Muscle of arm (tissue), 14 donors: ENCODE data around the gene FBXO11. TPM values are rescaled to one million over a fixed set of nuclear protein-coding genes. Genes with fewer than 3 reads are reported as not detected.
A peak's percentile ranks its signal among the peaks of the same experiment; 100 is the strongest.
"Not testable (repeated sequence)": the region's sequence is repeated elsewhere in the genome, so short reads cannot be mapped to it uniquely, and the experiment has no call there.

Source experiments
- DNase-seq: peaks from one replicate; pipeline ENCODE4 v3.0.0-alpha.2; 2013
- long read RNA-seq, 11 donors: transcript quantifications; one replicate each; lab custom pipeline, GENCODE V29; 2026
- polyA plus RNA-seq, 12 donors: library from polyadenylated mRNA; unstranded; fragments of 120-200 nt; gene quantifications; one replicate each; pipeline ENCODE4 v1.2.1, GENCODE V29; 2013; ENCODE audit not compliant: insufficient read length in 12 of 12

The FBXO11 gene
- polyA plus RNA-seq, result 10 to 100 TPM in 11 of 12 donors, not detected in 1; 35.4 to 83.9 (median 55.4) TPM
- long read RNA-seq, donor 1, partial matches to known transcripts, result 186 of 251 reads
- long read RNA-seq, donor 1, other reads (novel, unspliced or antisense), result 65 of 251 reads
- long read RNA-seq, donor 2, full-length matches to known transcripts, result 2 of 2 reads
- long read RNA-seq, donor 2, partial matches to known transcripts, result 0 of 2 reads
- long read RNA-seq, donor 2, other reads (novel, unspliced or antisense), result 0 of 2 reads
- long read RNA-seq, donor 3, full-length matches to known transcripts, result 4 of 4 reads
- long read RNA-seq, donor 3, partial matches to known transcripts, result 0 of 4 reads
- long read RNA-seq, donor 3, other reads (novel, unspliced or antisense), result 0 of 4 reads
- long read RNA-seq, donor 4, full-length matches to known transcripts, result 1 of 1 reads
- long read RNA-seq, donor 4, partial matches to known transcripts, result 0 of 1 reads
- long read RNA-seq, donor 4, other reads (novel, unspliced or antisense), result 0 of 1 reads
- long read RNA-seq, donor 5, full-length matches to known transcripts, result 6 of 6 reads
- long read RNA-seq, donor 5, partial matches to known transcripts, result 0 of 6 reads
- long read RNA-seq, donor 5, other reads (novel, unspliced or antisense), result 0 of 6 reads
- long read RNA-seq, donor 6, full-length matches to known transcripts, result 5 of 5 reads
- long read RNA-seq, donor 6, partial matches to known transcripts, result 0 of 5 reads
- long read RNA-seq, donor 6, other reads (novel, unspliced or antisense), result 0 of 5 reads
- long read RNA-seq, donor 7, full-length matches to known transcripts, result 1 of 1 reads
- long read RNA-seq, donor 7, partial matches to known transcripts, result 0 of 1 reads
- long read RNA-seq, donor 7, other reads (novel, unspliced or antisense), result 0 of 1 reads
- long read RNA-seq, donor 8, full-length matches to known transcripts, result 5 of 133 reads
- long read RNA-seq, donor 8, partial matches to known transcripts, result 106 of 133 reads
- long read RNA-seq, donor 8, other reads (novel, unspliced or antisense), result 22 of 133 reads
- long read RNA-seq, donor 9, result 0 reads
- long read RNA-seq, donor 10, full-length matches to known transcripts, result 2 of 7 reads
- long read RNA-seq, donor 10, partial matches to known transcripts, result 5 of 7 reads
- long read RNA-seq, donor 10, other reads (novel, unspliced or antisense), result 0 of 7 reads
- long read RNA-seq, donor 11, full-length matches to known transcripts, result 3 of 3 reads
- long read RNA-seq, donor 11, partial matches to known transcripts, result 0 of 3 reads
- long read RNA-seq, donor 11, other reads (novel, unspliced or antisense), result 0 of 3 reads

GRCh38 chr2:47906157-47907038 is at the start of gene FBXO11:
Gene FBXO11 (minus strand): TSS chr2:47906498. CDS start chr2:47905720, 778 bp downstream.
- DNase-seq, result peak; percentile 97

GRCh38 chr2:47950340-47951301 is 44.3 kb upstream of the FBXO11 start:
- peak; percentile 41 for DNase-seq

- DNase-seq, result peak; percentile 14
Observed at GRCh38 chr2:47946593-47946992, 40.3 kb upstream of the FBXO11 start.

- no peak for DNase-seq
Observed at GRCh38 chr2:47945046-47945781, 38.9 kb upstream of the FBXO11 start.

- DNase-seq, result no peak
Observed at GRCh38 chr2:47941936-47942335, 35.6 kb upstream of the FBXO11 start.

GRCh38 chr2:47937677-47938076 is 31.4 kb upstream of the FBXO11 start:
- no peak for DNase-seq

GRCh38 chr2:47935071-47935470 is 28.8 kb upstream of the FBXO11 start:
- no peak for DNase-seq

GRCh38 chr2:47918043-47918442 is 11.7 kb upstream of the FBXO11 start:
- DNase-seq, result no peak

- no peak for DNase-seq
Observed at GRCh38 chr2:47917276-47917961, 11.1 kb upstream of the FBXO11 start.

GRCh38 chr2:47916412-47916811 is 10.1 kb upstream of the FBXO11 start:
- no peak for DNase-seq

GRCh38 chr2:47910662-47911061 is 4.4 kb upstream of the FBXO11 start:
- not testable (repeated sequence) for DNase-seq

- no peak for DNase-seq
Observed at GRCh38 chr2:47908682-47909081, 2.4 kb upstream of the FBXO11 start.

- DNase-seq, result no peak
Observed at GRCh38 chr2:47907039-47907781, 912 bp upstream of the FBXO11 start.

GRCh38 chr2:47905386-47906156 is 727 bp downstream of the FBXO11 start:
- peak; percentile 63 for DNase-seq

GRCh38 chr2:47903781-47904490 is 2.4 kb downstream of the FBXO11 start:
- no peak for DNase-seq

GRCh38 chr2:47901892-47902291 is 4.4 kb downstream of the FBXO11 start:
- DNase-seq, result not testable (repeated sequence)
